ENCODE measurements around the gene CPED1. TPM values are rescaled to one million over a fixed set of nuclear protein-coding genes. Genes with fewer than 3 reads are reported as not detected.

The CPED1 gene
- total RNA-seq, 3 donors from 2014 or later (not counting 1 experiment from before 2014, with no cell fraction given): 0.50 to 1.3 (median 0.96) TPM

- intact Hi-C loops (cut with micrococcal nuclease): no loop called here
- H3K9me3 ChIP-seq (ENCODE audit: control insufficient read depth, insufficient read depth, low read length): no peaks in the 10 kb centered on the region
- no peak overlapping the region for H3K4me3 ChIP-seq (ENCODE audit: low read length)
- ATAC-seq (no peak), DNase-seq (no peak)
- no peak for TF ChIP-seq CTCF (IDR thresholded peaks at IDR 0.05)
- no peak overlapping the region for H3K27ac ChIP-seq (ENCODE audit: low read length)
- peaks cover 13% of the 10 kb centered on the region for H3K4me1 ChIP-seq (ENCODE audit: control insufficient read depth, insufficient read depth, low read length)
- Mint-ChIP-seq H3K27me3 (ENCODE audit: low read depth in 2 of 2) (peaks cover 34 to 65% of the 10 kb centered on the region in 2 donors), H3K4me1 (peaks cover 22 to 26% of the 10 kb centered on the region in 2 donors), H3K9me3 (no peaks in the 10 kb centered on the region), H3K36me3 (no peaks in the 10 kb centered on the region), H3K4me3 (no peak overlapping the region), H3K27ac (no peak overlapping the region)
- no peaks in the 10 kb centered on the region for H3K36me3 ChIP-seq (ENCODE audit: control insufficient read depth, insufficient read depth, low read length)
- 0% methylated on average over 1 of the region's 2 CpGs for WGBS (ENCODE audit: insufficient coverage)
- peaks cover 28% of the 10 kb centered on the region for H3K27me3 ChIP-seq (ENCODE audit: control insufficient read depth, insufficient read depth, low read length)
Observed at GRCh38 chr7:120991581-120991980, 3.1 kb downstream of the CPED1 start.

DNA sequence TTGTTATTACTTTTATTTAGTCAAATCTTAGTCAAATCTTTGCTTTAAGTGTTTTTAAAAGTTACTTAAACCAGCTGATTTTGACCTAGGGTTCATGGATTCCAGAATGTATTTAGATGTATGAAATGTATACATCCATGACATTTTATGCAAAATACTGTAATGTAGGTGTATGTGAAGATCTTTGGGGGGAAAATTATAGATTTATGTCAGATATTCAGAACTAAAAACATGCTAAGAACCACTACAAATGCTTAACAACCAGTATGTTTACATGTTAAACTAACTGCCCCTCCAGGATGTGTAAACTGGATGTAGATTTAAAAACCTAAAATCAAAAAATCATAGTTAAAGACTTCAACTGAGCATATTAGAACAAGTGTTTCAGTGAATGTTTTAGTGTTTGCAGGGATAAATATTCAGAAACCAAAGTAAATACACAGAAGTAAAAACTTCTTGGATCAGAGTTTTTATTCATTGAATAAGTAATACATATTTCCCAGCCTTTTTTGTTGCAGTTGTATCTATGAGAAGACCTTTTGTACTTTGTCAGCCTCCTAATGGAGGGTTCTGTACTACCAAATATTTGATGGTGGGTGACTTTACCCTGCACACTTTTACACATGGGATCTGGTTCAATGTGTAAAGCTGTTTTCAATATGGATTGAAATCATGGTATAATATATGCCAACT lies 3.9 kb downstream of the CPED1 start:
- peaks cover 28% of the 10 kb centered on the region for H3K27me3 ChIP-seq (ENCODE audit: control insufficient read depth, insufficient read depth, low read length)
- H3K27ac ChIP-seq (ENCODE audit: low read length): no peak overlapping the region
- no peak for TF ChIP-seq CTCF (IDR thresholded peaks at IDR 0.05)
- peaks cover 13% of the 10 kb centered on the region for H3K4me1 ChIP-seq (ENCODE audit: control insufficient read depth, insufficient read depth, low read length)
- H3K9me3 ChIP-seq (ENCODE audit: control insufficient read depth, insufficient read depth, low read length): no peaks in the 10 kb centered on the region
- Mint-ChIP-seq H3K27ac (no peak overlapping the region), H3K27me3 (ENCODE audit: low read depth in 2 of 2) (peaks cover 37 to 65% of the 10 kb centered on the region in 2 donors), H3K36me3 (no peaks in the 10 kb centered on the region), H3K4me1 (peaks cover 21 to 29% of the 10 kb centered on the region in 2 donors), H3K9me3 (no peaks in the 10 kb centered on the region), H3K4me3 (no peak overlapping the region)
- no peaks in the 10 kb centered on the region for H3K36me3 ChIP-seq (ENCODE audit: control insufficient read depth, insufficient read depth, low read length)
- DNase-seq (no peak), ATAC-seq (no peak)
- intact Hi-C loops (cut with micrococcal nuclease): no loop called here
- no peak overlapping the region for H3K4me3 ChIP-seq (ENCODE audit: low read length)

- DNase-seq (no peak), ATAC-seq (no peak)
- no peak for TF ChIP-seq CTCF (IDR thresholded peaks at IDR 0.05)
- H3K4me3 Mint-ChIP-seq: no peak overlapping the region
- peaks cover 7% of the 10 kb centered on the region for H3K4me1 ChIP-seq (ENCODE audit: control insufficient read depth, insufficient read depth, low read length)
- H3K36me3 Mint-ChIP-seq: no peaks in the 10 kb centered on the region
- no peaks in the 10 kb centered on the region for H3K9me3 ChIP-seq (ENCODE audit: control insufficient read depth, insufficient read depth, low read length)
- H3K27me3 Mint-ChIP-seq (ENCODE audit: low read depth in 2 of 2): peaks cover 35 to 62% of the 10 kb centered on the region in 2 donors
- H3K27ac Mint-ChIP-seq: no peak overlapping the region
- no peak overlapping the region for H3K4me3 ChIP-seq (ENCODE audit: low read length)
- H3K36me3 ChIP-seq (ENCODE audit: control insufficient read depth, insufficient read depth, low read length): no peaks in the 10 kb centered on the region
- intact Hi-C loops (cut with micrococcal nuclease): no loop called here
- peaks cover 14 to 23% of the 10 kb centered on the region in 2 donors for H3K4me1 Mint-ChIP-seq
- H3K27me3 ChIP-seq (ENCODE audit: control insufficient read depth, insufficient read depth, low read length): peaks cover 28% of the 10 kb centered on the region
- no peaks in the 10 kb centered on the region for H3K9me3 Mint-ChIP-seq
- no peak overlapping the region for H3K27ac ChIP-seq (ENCODE audit: low read length)
Observed at GRCh38 chr7:120992965-120993494, 4.5 kb downstream of the CPED1 start.

Measured in natural killer cell (primary cell).